AML-193 (cell line): ENCODE data around the gene MME.

Experiments
- DNase-seq, 2 experiments: peaks; one replicate each; lab custom pipeline; 2025; lab: John Stamatoyannopoulos, UW

MME gene

DNA sequence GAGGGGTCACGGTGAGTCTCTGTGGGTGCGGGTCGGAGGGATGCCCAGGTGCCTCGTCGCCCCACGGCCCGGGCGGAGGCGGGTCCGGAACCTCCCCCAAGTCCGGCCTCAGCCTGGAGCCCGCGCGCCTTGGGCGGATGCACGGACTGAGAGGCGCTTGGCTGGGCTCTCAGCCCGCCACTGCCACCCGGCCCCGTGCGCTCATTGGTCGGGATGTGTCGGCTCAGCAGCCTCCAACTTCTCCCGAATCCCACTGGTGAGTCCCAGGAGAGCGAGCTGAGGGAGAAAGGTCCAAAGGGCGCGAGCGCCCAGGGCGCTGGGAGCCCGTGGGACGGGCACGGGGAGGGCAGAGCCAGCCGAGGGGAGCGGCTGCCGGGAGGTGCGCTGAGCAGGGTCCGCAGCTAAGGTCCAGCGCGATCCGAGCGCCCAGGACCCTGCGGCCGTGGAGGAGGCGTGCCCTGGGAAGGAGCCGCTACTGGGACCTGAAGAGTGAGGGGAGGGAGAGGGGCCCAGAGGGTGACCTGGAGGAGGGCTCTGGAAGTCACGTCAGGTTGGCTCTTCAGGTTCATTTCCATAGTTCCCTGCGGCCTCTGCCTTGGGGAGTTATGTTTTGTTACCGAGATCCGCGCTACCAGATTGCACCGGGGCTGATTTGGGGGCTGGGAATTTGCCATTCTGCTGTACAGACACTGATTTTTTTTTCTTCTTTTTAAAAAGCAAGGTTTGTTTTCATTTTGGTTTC is at the start of gene MME:
MME (plus strand) TSS at position 574 of the 742 bp plus-strand sequence. CDS start 3,849 bp downstream, outside the sequence.
- DNase-seq: no peak

DNA sequence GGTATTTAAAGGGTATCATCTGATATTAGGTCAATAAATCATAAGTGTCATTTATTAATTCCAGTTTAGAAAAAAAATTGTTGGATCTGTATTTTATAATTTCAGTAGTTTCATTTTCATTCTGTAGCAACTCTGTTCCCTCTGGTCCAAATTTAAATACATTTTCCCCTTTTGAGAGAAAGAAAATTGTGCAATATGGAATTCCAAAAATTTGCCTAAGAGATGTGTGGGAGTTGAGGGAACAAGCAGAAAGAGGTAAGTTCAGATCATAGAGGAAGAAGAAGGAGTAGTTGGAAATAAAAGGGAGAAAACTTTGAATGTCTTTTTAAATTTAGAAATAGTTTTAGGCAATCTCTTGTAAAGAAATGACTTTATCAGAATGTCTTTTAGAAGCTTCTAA is 48.9 kb upstream of the MME start:
- no peak for DNase-seq

DNA sequence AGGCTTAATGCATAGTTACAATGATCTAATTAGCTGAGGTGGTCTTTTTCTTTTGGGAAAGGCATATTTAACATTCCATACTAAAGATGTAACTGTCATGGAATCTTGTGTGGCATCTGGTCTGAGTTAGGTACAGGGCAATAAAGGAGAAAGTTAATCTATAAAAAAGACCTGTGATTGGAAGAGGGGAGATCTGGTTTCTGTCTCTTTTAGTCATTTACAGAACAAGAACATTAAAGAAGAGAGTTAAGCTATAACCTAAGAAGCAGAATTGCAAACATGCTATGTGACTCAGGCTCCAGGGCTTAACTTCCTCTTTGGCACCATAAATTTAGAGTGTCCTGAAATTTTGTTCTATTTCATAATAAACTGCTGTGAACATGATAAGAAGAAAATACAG is 47.2 kb upstream of the MME start:
- DNase-seq: peak; percentile 95 to 96

DNA sequence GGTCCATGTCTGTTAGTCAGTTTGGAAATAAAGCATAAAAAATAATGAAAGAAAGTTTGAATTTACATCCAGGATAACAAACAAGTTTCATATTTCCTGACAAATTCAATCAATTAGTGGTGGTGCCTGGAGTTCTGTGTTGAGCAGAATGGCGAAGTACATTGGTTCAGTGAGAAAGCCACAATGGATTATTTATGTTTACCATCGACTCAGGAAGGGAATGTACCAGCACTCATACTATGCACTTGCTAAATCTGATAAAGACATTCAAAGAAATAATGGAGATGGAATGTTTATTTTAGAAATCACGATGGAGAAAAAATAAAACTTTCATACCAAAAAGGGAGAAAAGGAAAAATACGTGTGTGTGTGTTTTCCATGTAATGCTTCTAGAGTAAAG is 45.3 kb upstream of the MME start:
- DNase-seq: no peak

DNA sequence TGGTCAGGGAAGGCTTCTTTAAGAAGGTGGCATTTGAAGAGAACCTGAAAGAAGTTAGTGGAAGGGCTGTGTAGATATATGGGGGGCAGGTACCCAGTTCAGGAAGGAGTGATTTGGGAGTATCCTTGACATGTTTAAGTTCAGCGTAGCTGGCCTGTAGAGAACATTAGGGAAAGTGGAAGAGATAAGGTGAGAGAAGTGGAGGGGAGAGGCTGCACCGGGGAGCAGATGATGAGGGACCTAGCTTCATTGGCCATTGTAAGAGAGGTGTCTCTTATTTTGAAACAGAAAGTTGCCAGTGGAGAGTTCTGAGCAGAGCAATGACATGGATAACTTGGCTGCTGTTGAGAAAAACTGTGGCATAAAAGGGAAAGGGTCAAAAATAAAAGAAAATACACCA is 44.6 kb upstream of the MME start:
- no peak for DNase-seq

DNA sequence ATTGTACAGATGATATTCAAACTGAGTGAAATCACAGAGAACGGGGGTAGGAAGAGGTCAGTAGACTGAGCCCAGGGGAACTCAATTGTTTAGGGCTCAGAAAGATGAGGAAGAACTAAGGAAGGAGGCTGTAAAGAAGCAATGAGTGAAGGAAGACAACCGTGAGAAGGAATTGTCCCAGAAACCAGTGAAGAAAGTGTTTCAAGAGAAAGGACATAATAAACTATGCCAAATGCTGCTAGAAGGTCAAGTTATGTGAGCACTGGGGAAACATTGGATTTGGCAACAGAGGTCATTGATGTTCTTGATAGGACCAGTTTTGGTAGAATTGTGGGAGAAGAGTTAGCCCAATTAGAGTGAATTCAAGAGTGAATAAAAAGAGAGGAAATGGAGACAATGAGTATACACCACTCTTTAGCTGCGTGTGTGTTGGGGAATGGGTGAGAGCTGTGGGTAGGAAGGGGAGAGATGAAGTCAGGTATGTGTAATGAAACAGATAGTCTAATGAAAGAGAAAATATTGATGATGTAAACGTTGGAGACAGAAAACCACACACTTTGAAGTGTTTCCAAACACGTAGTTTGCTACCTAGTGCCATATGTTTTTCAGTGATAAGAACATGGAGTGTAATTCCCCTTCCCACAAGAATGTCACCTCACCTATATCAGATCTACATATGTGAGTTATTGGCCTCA is 42.5 kb upstream of the MME start:
- DNase-seq: no peak

DNA sequence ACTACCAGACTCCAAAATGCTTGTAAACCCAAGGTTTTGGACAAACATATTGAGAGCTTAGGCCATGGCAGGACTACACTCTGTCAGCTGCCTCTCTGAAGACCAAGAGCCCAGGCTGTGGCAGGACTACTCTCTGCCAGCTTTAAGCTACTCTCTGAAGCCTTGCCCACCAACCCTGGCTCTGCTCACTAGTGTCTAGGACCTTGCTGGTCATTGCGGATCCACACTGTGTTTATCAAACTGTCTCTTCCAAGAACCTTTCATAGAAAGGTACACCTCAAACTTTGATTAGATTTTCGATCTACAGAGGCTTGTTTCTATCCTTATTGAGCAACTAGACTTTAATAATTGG is 41.9 kb upstream of the MME start:
- DNase-seq: no peak

DNA sequence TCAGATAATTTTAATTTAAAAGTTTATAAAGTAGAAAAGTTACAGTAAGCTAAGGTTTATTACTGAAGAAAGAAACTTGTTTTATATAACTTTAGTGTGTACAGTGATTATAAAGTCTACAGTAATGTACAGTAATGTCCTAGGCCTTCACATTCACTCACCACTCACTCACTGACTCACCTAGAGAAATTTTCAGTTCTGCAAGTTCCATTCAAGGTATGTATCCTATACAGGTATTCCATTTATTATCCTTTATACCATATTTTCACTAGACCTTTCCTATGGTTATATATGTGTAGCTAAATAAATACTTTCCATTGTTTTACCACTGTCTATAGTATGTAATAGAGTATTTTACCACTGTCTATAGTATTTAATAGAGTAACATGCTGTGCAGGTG is 33.2 kb upstream of the MME start:
- no peak for DNase-seq

DNA sequence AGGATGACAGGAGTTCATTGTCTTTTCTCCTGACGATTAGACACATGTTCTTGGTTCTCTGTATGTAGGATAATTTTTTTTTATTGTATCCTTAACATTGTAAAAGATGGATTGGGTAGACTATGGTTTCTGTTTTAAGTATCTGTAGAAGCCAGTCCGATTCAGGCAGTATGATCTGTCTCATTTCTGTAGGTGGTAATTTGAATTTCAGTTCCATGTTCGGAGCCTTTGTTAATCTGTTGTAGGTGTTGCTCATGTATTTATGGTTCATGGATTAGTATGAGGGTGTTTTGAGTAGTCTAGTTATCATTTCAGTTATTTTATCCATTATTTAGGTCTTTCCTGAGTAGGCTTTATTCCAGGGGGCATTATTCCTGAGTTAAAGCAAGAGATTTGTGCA is 32.4 kb upstream of the MME start:
- no peak for DNase-seq

DNA sequence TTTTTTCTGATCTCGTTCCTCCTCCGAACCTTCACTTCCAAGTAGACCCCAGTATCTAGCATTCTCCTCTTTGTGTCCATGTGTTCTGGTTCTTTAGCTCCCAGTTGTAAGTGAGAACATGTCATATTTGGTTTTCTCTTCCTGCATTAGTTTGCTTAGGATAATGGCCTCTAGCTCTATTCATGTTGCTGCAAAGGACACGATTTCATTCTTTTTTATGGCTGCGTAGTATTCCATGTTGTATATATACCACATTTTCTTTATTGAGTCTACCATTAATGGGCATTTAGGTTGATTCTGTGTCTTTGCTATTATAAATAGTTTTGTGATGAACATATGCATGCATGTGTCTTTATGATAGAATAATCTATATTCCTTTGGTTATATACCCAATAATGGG is 30.2 kb upstream of the MME start:
- DNase-seq: no peak

DNA sequence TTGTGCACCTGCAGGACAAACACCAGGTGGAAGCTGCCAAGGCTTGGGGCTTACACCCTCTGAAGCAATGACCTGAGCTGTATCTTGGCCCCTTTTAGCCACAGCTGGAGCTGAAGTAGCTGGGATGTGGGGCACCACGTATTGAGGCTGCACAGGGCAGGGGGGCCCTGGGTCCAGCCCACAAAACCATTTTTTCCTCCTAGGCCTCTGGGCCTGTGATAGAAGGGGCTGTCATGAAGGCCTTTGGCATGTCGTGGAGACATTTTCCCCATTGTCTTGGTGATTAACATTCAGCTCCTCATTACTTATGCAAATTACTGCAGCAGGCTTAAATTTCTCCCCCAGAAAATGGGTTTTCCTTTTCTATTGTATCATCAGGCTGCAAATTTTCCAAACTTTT is 27.6 kb upstream of the MME start:
- DNase-seq: no peak

DNA sequence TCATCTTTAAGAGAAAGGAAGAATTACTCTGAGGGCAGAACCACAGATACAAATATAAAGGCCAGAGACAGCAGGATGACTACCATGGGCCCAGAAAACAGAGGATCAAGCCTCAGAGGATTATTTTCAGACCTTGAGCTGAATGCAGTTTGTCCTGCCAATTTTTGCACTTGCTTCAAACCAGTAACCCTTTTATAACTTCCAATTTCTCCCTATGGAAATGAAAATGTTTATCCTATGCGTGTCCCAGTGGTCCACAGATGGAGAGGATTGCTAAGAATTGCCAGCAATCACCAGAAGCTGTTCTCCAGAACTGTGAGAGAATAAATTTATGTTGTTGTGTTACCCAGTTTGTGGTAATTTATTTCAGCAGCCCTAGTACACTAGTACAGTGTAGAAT is 26.4 kb upstream of the MME start:
- DNase-seq: no peak

DNA sequence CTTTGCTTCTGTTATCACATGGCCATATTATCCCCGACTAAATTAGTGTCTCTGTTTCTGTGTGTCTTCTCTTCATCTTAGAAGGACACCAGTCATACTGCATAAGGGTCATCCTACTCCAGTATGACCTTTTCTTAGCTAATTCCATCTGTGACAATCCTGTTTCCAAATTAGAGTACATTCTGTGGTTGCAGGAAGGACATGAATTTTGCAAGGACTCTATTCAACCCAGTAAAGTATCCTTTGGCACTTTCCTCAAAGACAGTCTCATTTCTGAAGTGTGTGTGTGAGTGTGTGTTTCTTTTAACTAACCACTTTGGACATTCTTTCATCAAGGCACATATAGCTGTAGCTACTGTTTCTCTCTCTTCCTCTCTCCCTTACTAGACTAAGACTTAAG is 15.2 kb upstream of the MME start:
- DNase-seq: no peak

DNA sequence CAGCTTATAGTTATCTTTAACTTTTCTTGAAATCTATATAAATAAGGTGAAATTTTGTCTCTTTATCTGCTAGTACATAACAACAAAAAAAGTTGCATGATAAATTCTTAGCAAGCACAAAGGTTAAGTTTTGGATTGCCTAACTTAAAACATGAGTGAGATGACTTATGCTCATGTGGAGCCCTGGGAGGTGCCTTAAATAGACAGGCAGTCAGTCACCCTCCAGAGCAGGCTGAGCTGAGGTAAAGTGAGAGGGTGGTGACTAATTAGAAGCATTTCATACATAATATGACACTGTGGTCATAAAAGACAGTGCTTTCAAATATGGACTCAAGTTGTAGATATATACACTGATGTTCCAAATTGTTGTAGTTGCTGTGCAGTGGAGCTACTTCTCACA is 14.6 kb upstream of the MME start:
- peak in 1 of 2 experiments; percentile 7 for DNase-seq

DNA sequence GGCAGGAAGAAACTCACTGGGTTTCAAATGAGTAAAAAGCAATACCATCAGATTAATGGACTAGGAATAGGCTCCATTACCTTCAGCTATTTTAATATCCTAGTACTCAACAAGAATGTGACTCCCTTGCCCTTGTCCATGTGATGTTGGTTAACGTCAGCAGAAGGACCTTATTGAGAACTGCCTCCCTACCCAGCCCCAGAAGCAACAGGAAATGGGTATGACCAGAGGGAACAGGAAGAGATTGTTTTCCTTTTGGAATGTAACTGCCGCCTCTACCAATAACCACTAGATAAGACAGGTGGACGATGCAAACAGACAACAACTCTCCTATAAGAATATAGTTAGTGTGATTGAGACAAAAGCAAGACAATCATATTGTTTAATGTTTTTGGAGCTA is 10.4 kb upstream of the MME start:
- no peak for DNase-seq

DNA sequence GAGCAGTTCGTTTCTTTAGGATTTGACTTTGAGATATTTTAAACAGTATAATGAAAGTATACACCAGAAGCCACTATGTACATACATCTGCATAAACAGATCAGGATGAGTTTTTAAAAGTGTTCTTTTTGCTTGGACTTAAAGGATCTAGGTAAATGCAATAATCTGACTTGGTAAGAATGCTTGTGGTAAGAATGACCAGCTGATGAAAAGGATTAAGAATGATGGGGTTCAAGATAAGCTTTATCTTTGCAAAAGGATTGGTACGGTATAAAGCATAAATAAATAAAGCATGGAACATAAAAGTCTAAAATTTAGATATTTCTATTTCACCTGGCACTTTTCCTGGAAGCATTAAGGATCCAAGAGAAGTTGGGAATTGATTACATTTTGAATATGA is 9.8 kb upstream of the MME start:
- DNase-seq: no peak

DNA sequence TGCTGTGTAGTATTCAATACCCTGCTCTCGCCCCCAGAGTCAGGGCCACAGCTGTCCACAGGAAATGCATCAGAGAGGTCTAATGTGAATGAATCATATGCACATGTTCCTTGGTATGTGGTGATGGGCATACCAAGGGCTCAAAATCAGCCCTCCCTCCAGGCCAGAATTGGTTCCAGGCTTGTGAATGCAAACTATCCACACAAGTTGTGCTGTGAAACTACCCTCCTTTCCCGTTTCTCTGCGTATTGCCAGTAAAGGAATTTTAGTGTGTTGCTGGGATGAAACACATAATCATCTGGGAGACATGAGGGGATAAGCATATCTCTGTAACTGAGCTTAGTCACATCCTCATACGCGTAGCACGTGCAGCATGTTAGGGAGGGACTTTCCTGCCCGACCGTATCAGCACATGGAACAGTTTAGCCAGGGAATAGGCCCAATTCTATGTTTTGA is 9.2 kb upstream of the MME start:
- no peak for DNase-seq

DNA sequence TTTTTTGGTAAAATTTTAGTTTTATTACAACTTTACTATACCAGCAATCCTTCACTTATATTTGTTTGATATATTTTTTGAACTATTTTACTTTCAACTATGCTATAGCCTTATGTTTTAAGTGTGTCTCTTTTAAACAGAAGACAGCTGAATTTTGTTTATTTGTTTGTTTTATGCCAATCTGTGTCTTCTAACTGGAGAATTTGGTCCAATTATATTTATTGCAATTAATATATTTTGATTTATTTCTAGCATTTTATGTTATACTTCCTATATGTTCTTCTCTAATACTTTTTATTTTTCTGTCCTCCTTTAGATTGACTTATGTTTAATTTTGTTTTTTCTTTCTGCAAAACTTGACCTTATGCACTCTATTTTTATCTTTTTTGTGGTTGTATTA is 4.9 kb upstream of the MME start:
- no peak for DNase-seq

DNA sequence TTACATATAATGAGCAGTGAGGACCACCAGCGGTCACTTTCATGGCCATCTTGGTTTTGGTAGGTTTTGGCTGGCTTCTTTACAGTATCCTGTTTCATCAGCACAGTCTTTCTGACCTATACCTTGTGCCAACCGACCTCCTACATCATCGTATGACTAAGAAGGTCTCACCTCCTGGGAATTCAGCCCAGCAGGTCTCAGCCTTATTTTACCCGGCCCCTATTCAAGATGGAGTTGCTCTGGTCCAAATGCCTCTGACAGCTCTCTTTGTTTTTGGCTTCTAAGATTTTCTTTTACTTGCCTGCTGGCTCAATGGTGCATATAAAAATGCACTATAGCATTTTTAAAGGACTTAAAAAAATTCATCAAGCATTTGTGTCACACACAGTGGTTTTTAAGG is 3.2 kb upstream of the MME start:
- DNase-seq: no peak

DNA sequence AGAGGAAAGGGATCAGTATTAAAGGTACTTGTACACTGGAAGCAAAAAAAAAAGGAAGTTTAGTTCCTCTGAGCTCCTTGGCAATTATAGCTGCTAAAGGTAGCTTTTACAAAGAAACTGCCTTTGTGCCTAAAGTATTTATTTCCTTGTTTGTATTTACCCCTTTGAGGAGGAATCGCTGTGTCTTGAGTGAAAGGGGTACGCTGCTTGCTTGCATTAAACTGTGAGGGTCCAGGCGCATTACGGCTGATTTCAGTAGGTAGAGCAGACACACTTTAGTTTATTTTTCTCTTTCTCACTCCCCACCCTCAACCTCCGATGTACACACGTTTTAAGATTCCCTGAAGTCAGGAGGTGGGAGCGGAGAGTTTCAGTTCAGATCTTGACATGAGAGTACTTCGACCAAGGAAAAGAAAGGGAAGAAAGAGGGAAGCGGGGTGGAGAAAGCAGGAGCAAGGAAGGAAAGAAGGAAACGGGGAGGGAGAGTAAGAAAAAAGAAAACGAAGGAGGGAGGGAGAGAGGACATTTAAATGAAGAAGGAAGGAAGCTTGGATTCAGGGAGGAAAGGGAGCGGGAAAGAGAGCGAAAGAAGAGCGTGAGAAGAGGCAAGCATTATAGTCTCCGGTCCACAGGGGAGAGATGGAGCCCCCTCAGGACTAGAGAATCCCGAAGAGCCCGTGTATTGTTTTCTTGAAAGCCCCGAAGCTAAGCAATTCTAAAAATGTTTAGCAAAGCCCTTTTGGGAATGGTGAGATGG is 1.2 kb upstream of the MME start:
- no peak for DNase-seq

DNA sequence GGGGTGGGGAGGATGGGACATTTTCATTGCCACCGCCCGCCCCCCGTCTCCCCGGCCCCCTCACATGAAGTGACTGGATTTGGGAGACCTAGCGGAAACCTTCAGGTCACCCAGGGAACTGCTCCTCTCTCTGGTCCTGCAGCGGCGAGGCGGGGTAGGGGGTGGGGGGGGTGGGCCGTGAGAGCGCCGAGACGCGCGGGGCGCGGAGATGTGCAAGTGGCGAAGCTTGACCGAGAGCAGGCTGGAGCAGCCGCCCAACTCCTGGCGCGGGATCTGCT is 712 bp upstream of the MME start:
- no peak for DNase-seq

DNA sequence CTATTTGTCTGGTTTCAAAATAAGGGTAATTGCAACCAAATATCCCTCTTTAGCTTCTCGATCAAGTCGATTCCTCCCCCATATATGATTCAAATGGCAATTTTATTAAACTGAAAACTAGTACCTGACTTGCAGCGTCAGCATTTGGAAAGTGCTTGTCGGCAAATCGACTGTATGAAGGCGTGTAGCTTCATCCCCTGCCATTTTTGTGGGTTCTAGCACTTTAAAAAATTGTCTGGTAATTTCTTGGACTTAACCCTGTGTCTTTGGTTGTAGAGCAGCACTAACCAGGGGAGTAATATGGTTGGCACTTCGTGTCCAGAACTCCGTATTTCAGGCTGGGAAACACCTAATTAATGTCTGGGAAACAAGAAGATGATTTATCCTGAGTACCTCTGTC is 573 bp downstream of the MME start:
- no peak for DNase-seq

DNA sequence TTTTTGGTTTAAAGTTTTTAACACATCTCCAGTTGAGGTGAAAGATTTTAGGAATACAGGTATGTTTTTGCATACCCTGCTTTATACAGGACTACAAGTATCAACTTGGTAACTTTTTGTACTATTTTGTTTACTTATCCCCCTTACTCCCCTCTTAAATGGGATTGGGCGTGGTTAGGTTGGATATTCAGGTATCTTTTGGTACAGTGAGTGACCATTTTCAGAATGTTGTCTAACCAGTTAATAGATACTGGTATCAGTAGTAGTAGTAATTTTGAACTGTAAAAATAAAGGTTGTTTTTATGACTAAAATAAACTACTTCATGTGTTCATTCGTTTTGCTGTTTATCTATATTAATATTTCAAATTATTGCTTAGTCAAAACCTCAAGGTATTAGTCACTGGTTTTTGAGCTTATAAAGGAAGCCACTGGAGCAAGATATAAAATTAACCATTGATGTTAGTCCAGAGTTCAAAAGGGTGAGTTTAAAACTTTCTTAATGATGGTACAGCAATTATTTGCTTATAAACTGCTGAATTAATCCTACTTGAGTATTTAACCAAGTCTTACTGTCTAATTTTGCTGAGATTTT is 3.3 kb downstream of the MME start:
- DNase-seq: no peak
